Activated CD8-positive, alpha-beta memory T cell treated with anti-CD3 and anti-CD28 coated beads for 4 hours (primary cell): ENCODE results near the gene GH2.
"Not testable (repeated sequence)": the region's sequence is repeated elsewhere in the genome, so short reads cannot be mapped to it uniquely, and the experiment has no call there.

Source experiments
- DNase-seq, 2 donors: peaks; one replicate each; pipeline ENCODE4 v3.0.0-alpha.2; 2020; ENCODE audit warnings: low read depth in 2 of 2

GH2 gene

DNA sequence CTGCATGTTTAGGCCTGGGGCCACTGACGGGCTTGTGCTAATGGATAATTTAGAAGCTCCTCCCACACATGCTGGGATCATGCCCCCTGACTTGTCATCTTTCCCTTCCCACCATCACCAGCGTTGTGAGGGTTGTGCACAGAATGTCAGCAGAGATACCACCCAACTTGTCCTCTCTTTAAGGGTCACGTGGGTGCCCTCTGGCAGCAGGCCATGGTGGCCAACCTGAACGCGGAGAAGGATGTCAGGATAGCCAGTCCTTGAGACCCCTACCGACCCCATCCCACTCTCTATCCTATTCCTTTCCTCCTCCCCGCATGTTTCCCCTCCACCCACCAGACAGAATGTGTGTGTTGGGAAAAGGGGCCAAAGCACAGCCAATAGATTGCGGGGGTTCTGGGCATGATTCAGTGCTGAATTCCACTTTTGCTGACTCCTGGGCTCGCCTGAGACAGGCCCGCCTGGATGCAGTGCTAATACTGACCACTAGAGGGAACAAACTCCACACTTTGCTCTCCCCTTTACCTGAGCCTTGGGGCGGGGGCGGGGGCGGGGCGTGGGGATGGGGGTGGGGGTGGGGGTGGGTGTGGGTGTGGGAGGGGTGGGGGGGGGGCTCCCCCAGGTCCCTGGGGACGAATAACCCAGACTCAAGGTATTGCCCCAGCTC lies at the start of gene GH2:
TSS of gene GH2 (minus strand) at position 10 of the 667 bp plus-strand sequence. CDS start 143 bp downstream, outside the sequence.
- DNase-seq, result peak; percentile 10 to 20

DNA sequence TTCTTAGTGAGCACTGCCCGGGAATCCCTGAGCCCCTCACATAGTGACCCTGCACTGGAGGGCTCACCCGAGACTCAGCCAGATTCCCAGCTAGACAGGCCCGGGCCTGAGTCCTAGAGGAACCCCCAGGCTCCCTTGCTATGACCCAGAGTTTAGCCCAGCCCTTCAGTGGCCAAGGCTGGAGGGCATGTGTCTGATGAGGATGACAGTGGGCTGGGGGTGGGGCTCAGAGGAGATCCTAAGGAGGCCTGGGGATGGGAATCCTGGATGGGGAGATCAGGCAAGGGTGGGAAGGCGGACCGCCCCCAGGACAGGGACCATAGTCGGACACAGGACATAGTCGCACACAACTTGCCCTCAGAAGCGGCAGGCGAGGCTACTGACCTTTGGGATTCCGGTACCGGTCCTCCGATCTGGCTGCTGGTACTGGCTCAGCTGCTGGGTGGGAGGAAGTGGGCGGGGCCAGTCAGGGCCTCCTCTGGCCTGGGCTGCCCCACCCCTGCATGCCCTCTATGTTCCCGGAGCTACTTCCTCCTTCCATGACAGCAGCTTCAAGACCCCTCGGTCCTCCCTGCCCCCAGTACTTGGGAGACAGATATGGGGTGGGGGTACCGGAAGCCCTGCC lies 49.3 kb upstream of the GH2 start:
- DNase-seq, result peak in 1 of 2 donors; percentile 34

DNA sequence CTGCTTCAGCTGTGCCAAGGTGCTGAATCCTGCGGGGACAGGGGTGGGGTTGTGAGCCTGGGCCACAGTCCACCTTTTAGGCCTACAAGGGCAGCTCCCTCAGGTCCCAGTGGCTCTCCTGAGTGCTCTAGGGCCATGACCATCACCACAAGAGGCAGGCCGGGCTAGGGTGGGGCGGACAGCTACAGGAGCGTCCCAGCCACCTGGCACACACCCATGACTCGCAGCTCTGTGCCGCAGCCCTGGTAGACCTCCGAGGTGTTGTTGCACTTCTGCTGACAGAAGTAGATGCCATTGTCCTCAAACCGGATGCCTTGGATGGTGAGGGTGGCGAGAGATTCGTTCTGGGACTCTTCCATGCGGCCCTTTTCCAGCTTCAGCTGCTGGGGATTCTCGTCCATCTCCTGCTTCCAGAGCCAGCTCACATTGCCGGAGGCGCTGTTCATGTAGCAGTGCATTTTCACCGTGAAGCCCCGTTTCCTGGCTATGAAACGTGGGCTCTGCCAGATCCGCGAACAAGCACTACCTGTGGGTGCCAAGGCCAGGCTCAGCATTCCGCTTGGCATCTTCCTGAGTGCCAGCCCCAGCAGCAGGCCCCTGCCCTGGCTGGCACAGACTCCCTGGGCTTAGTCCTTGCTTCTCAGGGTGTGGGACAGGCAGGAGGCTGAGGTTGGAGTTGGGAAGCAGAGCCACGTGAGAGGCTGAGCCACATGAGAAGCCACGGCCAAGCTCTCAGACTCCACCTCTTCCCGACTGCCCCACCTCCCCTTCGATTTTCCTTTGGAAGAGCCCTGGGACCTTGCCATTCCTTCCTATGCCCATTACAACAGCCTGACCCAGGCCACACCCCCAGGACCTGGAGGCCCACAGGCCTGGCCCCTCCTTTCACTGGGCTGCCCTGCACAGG lies 48.4 kb upstream of the GH2 start:
- DNase-seq, result no peak

DNA sequence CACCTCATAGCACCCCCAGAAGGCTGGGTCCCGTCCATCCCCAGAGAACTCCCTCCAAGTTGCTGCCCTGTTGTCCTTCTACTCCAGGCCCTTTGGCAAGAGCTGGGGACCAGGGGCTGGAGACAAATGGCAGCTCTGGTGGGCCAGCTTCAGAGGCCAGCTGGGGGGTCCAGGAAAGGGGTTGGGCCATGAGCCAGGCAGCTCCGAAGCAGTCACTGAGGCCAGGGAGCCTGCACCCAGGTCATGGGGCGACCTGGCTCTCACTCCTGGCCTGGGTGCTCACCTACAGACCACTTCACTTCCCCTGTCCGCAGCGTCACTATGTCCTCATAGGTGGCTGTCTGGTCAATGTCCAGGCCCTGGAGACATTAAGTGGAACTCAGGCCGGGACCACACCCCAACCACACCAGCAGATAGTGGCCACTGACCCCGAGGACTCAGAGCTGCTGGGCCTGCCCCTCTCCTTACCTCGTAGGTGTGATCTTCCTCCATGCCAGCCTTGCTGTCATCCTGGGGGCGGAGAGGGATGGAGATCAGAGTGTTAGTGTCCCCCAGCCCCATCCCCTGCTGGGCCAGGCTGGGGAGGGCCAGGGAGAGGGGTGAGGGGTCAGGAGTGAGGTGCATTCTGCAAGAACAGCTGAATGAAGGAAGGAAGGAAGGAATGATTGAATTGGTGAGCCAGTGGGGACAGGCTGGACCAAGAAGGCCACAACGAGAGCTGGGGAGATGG lies 47.4 kb upstream of the GH2 start:
- no peak for DNase-seq

- no peak for DNase-seq
These were observed 46.5 kb upstream of the GH2 start for GRCh38 chr17:63928172-63928666.

DNA sequence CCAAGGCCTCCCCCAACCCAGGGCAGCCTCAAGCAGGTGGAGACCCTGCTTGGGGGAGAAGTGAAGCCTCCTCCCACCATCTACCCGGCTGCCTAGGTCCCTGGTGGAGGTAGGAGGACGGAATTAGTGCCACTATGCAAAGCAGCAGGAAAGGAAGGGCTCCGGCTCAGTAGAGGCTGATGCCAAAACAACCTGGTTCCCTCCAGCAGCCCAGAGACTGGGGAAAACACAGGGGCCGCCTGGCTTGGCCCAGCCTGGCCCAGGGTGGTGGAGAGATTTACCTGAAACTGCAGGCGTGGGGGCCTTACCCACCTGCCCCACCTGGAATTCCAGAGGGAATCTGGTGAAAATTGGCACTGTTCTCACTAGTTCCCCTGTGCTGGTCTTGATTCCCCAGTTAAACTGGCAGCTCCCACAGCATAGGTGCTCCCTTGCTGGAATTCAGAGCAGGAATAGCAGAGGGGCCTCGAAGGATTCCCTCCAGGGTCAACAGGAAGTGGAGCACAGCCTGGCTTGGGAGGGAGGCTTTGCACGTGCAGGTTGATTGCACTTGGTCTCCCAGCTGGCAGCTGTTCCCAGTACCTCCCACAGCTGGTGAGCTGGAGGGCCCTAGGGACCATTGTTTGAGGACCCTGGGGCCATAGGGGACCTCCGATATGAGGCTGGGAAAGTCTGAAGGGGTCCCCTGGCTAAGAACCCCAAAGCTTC lies 45.9 kb upstream of the GH2 start:
- no peak for DNase-seq

GRCh38 chr17:63926164-63926563 lies 44.4 kb upstream of the GH2 start:
- DNase-seq, result no peak

GRCh38 chr17:63925615-63926014 lies 43.9 kb upstream of the GH2 start:
- DNase-seq, result no peak

DNA sequence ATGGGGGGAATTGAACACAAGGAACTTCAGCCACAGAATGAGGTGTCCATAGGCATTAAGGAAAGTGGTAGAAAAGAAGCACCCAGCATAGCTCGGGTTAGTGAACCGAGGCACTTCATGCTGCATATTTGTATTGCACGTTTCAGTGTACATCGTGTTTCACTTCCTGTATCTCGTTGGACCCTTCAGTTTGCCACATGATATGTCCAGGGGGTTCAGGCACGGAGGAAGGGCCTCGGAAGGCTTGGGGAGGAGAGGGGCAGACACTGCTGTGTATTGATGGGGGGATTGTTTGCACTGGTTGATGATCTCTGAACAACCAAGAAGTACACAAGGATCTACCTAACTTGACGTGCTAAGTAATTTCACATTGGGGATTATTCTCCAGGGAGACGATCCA lies 40.7 kb upstream of the GH2 start:
- not testable (repeated sequence) for DNase-seq

DNA sequence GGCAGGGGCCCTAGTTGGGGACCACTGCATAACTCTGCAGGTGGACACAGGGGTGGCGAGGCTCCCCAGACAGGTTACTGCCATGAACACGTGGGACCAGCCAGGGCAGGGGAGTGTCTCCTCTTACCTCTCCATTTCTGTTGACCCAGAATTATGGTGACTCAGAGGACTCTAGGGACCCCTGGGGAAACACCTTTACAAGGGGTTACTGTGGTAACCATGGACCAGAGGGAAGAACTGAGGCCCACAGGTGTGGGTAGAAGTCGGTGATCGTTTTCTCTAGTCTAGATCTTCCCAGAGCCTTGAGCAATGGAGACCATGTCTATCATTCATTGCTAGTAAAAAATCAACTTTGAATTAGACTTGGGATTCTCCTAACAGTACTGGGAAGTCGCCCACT lies 39.0 kb upstream of the GH2 start:
- DNase-seq, result not testable (repeated sequence)

GRCh38 chr17:63920050-63920449 lies 38.3 kb upstream of the GH2 start:
- DNase-seq, result not testable (repeated sequence)

GRCh38 chr17:63919311-63919723 lies 37.6 kb upstream of the GH2 start:
- peak; percentile 48 to 50 for DNase-seq

GRCh38 chr17:63918789-63919305 lies 37.1 kb upstream of the GH2 start, which contains the start of gene GH1:
Gene GH1, minus strand, starts transcription at chr17:63918839. Its CDS starts 63 bp downstream, at chr17:63918776.
- DNase-seq, result not testable (repeated sequence)

GRCh38 chr17:63918305-63918704 lies 36.6 kb upstream of the GH2 start:
- no peak for DNase-seq

GRCh38 chr17:63917646-63918045 lies 35.9 kb upstream of the GH2 start:
- DNase-seq, result no peak

- not testable (repeated sequence) for DNase-seq
These were observed 35.5 kb upstream of the GH2 start for GRCh38 chr17:63917206-63917605.

DNA sequence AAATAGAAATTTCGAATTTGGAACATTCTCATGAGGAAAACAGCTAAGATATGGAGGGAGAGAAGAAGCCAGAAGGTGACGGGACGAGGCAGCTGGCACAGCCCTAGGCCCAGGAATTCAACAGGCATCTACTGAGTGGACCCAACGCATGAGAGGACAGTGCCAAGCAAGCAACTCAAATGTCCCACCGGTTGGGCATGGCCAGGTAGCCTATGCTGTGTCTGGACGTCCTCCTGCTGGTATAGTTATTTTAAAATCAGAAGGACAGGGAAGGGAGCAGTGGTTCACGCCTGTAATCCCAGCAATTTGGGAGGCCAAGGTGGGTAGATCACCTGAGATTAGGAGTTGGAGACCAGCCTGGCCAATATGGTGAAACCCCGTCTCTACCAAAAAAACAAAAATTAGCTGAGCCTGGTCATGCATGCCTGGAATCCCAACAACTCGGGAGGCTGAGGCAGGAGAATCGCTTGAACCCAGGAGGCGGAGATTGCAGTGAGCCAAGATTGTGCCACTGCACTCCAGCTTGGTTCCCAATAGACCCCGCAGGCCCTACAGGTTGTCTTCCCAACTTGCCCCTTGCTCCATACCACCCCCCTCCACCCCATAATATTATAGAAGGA lies 34.9 kb upstream of the GH2 start:
- no peak for DNase-seq

GRCh38 chr17:63915753-63916152 lies 34.0 kb upstream of the GH2 start:
- DNase-seq, result not testable (repeated sequence)

- DNase-seq, result no peak
These were observed 32.7 kb upstream of the GH2 start for GRCh38 chr17:63914471-63914870.

DNA sequence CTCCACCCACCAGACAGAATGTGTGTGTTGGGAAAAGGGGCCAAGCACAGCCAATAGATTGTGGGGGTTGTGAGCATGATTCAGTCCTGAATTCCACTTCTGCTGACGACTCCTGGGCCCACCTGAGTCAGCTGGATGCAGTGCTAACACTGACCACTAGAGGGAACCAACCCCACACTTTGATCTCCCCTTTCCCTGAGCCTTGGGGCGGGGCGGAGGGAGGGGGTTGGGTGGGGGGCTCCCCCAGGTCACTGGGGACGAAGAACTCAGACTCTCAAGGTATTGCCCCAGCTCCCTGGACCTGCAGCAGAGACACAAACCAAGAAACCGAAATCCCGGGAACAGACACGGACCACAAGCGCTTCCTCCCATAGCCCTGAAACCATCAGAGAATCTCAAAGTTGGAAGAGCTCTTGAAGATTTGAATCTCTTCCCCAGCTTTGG lies 29.9 kb upstream of the GH2 start:
- peak; percentile 20 to 35 for DNase-seq
